ENCODE results near the gene BRI3BP.

- no peak for TF ChIP-seq EZH2phosphoT487 (IDR thresholded peaks at IDR 0.05; ENCODE audit: borderline replicate concordance, low read length)
- no peak for TF ChIP-seq EZH2 (IDR thresholded peaks at IDR 0.05; ENCODE audit: low read length, unreplicated experiment)
- no peak for TF ChIP-seq CTCF (conservative IDR thresholded peaks at IDR 0.05; ENCODE audit: low read depth, low read length)
These were observed 44.4 kb upstream of the BRI3BP start for GRCh38 chr12:124949066-124949465.
